GM23248 (cell line): ENCODE data around the gene CD300LF.

Experiments
- EZH2 ChIP-seq: fragments of 200-600 bp; sonication (generic); IDR thresholded peaks from 2 replicates; pipeline ENCODE4 v1.6.1; 2018; ENCODE audit warnings: antibody characterized with exemption, mild to moderate bottlenecking; ENCODE audit not compliant: insufficient read depth, poor library complexity, severe bottlenecking
- EZH2phosphoT487 ChIP-seq: fragments of 200-600 bp; sonication (generic); IDR thresholded peaks from 2 replicates; pipeline ENCODE4 v1.6.1; 2018; ENCODE audit warnings: antibody characterized with exemption, moderate library complexity, mild to moderate bottlenecking, low read depth; ENCODE audit not compliant: insufficient read depth

DNA sequence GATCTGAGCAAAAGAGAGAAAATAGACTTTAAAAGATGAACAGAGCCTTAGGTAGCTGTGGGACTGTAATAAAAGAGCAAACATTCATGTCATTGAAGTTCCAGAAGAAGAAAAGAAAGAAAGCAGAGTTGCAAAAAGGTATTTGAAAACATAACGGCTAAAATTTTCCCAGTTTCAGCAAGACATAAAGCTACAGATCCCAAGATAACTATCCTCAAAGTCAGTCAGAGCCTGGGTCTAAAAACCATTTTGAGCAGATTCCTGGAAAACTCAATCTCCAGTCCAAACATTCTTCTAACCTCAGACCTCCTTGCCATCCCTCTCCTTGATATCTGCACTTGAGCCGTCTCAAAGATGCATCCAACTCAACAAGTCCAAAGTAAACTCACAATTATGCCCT, 68.3 kb downstream of the CD300LF start:
- TF ChIP-seq EZH2phosphoT487 = no peak
- TF ChIP-seq EZH2 = no peak
